ENCODE measurements around the gene CPXM2. TPM values are rescaled to one million over a fixed set of nuclear protein-coding genes. Genes with fewer than 3 reads are reported as not detected.

CPXM2 gene
- total RNA-seq, 1 experiment from 2014 or later = not detected

DNA sequence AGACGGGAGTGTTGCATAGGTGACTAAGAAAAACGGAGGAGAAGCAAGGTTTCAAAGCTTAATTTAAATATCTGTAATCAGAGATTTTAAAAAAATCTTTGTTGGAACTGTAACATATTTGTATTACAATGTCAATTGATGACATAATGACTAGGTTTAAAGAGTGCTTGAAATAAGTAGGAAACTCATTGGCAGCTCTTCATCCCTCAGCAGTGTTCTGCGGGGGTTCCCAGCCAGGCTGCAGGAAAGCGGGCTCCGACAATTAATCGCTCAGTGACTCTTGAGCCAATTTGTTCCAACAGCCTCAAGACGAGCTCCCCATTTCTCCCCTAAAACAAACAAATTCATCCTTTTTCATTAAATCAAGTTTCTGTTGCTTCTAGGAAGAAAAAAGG, 22.6 kb downstream of the CPXM2 start:
- peaks cover 3% of the 10 kb centered on the region; the same call in 1 of the 2 replicates for H3K4me1 ChIP-seq (ENCODE audit: control insufficient read depth, insufficient read depth, low read length)
- H3K9me3 ChIP-seq (ENCODE audit: control insufficient read depth, insufficient read depth, low read depth, low read length) = no peaks in the 10 kb centered on the region
- intact Hi-C loops (cut with micrococcal nuclease; ENCODE audit: unreplicated experiment) = no loop called here
- ATAC-seq = no peak
- DNase-seq (ENCODE audit: low read depth, low spot score) = no peak
- TF ChIP-seq, protein P1, sequence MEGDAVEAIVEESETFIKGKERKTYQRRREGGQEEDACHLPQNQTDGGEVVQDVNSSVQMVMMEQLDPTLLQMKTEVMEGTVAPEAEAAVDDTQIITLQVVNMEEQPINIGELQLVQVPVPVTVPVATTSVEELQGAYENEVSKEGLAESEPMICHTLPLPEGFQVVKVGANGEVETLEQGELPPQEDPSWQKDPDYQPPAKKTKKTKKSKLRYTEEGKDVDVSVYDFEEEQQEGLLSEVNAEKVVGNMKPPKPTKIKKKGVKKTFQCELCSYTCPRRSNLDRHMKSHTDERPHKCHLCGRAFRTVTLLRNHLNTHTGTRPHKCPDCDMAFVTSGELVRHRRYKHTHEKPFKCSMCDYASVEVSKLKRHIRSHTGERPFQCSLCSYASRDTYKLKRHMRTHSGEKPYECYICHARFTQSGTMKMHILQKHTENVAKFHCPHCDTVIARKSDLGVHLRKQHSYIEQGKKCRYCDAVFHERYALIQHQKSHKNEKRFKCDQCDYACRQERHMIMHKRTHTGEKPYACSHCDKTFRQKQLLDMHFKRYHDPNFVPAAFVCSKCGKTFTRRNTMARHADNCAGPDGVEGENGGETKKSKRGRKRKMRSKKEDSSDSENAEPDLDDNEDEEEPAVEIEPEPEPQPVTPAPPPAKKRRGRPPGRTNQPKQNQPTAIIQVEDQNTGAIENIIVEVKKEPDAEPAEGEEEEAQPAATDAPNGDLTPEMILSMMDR (IDR thresholded peaks at IDR 0.05) = no peak
- CTCF ChIA-PET = no interaction called here
- in situ Hi-C loops (cut with HindIII; ENCODE audit: low pct_unique_long_range_greater_than_20kb, low sequenced_read_pairs) = no loop called here
- POLR2A ChIA-PET = no interaction called here
- peaks cover 3% of the 10 kb centered on the region; the same call in 1 of the 2 replicates for H3K27me3 ChIP-seq (ENCODE audit: control insufficient read depth, insufficient read depth, low read length)
- no TSS peak for BruUV-seq (replicated peaks)
- no peak overlapping the region for H3K4me3 ChIP-seq (ENCODE audit: low read depth in 2 of 2, low read length in 2 of 2)
- no peak overlapping the region for H3K27ac ChIP-seq (ENCODE audit: low read length)
- H3K36me3 ChIP-seq (ENCODE audit: control insufficient read depth, insufficient read depth, low read length) = no peaks in the 10 kb centered on the region

DNA sequence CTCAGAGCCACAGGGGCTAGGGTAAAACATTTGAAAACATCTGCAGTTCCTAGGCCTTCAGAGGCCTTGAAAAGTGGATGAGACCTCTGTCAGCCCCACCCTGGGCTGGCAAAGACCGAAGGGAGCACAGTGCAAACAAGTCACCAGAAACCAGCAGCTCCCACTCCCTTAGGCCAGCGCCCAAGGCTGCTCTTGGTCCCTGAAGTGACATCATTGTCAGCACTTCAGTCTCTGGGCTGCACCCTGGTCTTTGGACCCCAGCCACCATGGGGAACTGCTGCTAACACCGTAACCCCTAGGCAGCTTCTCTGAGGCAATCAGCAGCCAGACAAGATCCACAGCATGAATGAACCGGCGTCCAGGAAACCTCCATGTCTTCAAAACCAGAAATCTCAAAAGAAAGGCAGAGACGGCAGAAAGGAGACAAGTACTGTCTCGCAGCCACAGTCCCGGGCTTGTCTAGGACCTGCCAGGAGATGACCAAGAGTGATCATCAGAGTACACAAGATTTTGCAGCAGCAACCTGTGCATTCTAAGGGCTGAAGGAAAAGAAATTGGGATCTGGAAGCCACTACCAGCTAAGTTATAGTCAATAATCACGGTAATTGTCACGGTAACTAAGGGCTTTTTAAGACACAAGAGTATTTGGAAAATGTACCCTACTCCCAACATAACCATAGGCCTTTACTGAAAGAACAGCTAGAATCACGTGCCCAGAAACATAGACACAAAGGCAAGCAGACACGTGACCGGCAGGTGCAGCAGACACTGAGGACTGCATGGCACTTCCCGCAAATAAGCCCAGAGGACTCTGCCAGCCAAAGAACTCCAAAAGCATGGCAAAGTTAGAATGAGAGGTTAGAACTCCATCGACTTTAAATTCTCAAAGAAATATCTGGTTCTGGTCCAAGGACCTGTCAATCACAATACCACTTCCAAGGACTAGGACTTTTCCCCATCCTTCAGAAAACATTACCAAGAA, 23.3 kb downstream of the CPXM2 start:
- H3K4me3 ChIP-seq (ENCODE audit: low read depth in 2 of 2, low read length in 2 of 2) = no peak overlapping the region
- H3K4me1 ChIP-seq (ENCODE audit: control insufficient read depth, insufficient read depth, low read length) = peaks cover 3% of the 10 kb centered on the region; the same call in 1 of the 2 replicates
- in situ Hi-C loops (cut with HindIII; ENCODE audit: low pct_unique_long_range_greater_than_20kb, low sequenced_read_pairs) = no loop called here
- H3K36me3 ChIP-seq (ENCODE audit: control insufficient read depth, insufficient read depth, low read length) = no peaks in the 10 kb centered on the region
- no peaks in the 10 kb centered on the region for H3K9me3 ChIP-seq (ENCODE audit: control insufficient read depth, insufficient read depth, low read depth, low read length)
- intact Hi-C loops (cut with micrococcal nuclease; ENCODE audit: unreplicated experiment) = no loop called here
- TF ChIP-seq SIN3A (IDR thresholded peaks at IDR 0.05; ENCODE audit: borderline replicate concordance, insufficient read depth, low read depth, low read length) (no peak), TCF7L2 (IDR thresholded peaks at IDR 0.05; ENCODE audit: low read depth, low read length) (no peak)
- no peak for DNase-seq (ENCODE audit: low read depth, low spot score)
- no peak for ATAC-seq
- no TSS peak for BruUV-seq (replicated peaks)
- H3K27ac ChIP-seq (ENCODE audit: low read length) = no peak overlapping the region
- peaks cover 3% of the 10 kb centered on the region; the same call in 1 of the 2 replicates for H3K27me3 ChIP-seq (ENCODE audit: control insufficient read depth, insufficient read depth, low read length)
- POLR2A ChIA-PET = no interaction called here
- CTCF ChIA-PET = no interaction called here

DNA sequence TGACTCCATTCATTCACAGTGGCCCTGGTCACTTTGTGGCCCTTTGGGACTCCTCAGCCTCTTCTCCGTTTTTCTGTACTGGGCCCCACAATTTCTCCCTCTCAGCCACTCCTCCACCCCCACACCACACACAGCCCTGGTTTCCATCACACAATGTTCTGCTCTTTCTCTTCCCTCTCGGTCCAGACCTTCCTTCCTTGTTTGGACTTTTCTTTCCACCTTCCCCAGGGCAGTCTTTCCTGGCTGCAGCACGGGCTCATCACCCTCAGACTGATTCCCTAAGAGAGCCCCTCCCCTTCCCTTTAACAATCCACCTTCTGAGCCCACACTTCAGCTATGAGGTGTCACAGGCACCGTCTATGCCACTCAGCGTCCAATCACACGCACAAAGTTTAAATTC, 25.7 kb downstream of the CPXM2 start:
- POLR2A ChIA-PET = no interaction called here
- TF ChIP-seq POLR2AphosphoS5 (IDR thresholded peaks at IDR 0.05; ENCODE audit: low read depth, low read length) = no peak
- no peak for TF ChIP-seq TCF7L2 (IDR thresholded peaks at IDR 0.05; ENCODE audit: low read depth, low read length)
- TF ChIP-seq, protein P1 (IDR thresholded peaks at IDR 0.05) = no peak
- TF ChIP-seq, protein P2, sequence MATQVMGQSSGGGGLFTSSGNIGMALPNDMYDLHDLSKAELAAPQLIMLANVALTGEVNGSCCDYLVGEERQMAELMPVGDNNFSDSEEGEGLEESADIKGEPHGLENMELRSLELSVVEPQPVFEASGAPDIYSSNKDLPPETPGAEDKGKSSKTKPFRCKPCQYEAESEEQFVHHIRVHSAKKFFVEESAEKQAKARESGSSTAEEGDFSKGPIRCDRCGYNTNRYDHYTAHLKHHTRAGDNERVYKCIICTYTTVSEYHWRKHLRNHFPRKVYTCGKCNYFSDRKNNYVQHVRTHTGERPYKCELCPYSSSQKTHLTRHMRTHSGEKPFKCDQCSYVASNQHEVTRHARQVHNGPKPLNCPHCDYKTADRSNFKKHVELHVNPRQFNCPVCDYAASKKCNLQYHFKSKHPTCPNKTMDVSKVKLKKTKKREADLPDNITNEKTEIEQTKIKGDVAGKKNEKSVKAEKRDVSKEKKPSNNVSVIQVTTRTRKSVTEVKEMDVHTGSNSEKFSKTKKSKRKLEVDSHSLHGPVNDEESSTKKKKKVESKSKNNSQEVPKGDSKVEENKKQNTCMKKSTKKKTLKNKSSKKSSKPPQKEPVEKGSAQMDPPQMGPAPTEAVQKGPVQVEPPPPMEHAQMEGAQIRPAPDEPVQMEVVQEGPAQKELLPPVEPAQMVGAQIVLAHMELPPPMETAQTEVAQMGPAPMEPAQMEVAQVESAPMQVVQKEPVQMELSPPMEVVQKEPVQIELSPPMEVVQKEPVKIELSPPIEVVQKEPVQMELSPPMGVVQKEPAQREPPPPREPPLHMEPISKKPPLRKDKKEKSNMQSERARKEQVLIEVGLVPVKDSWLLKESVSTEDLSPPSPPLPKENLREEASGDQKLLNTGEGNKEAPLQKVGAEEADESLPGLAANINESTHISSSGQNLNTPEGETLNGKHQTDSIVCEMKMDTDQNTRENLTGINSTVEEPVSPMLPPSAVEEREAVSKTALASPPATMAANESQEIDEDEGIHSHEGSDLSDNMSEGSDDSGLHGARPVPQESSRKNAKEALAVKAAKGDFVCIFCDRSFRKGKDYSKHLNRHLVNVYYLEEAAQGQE (IDR thresholded peaks at IDR 0.05; ENCODE audit: insufficient read depth in 1 of 2, low read depth in 2 of 2, low read length in 1 of 2) = no peak
- no peak for TF ChIP-seq SIN3A (IDR thresholded peaks at IDR 0.05; ENCODE audit: borderline replicate concordance, insufficient read depth, low read depth, low read length)
- CTCF ChIA-PET = interaction anchor here (0.6 kb wide), 2 partner anchors 265 to 290 kb away, joined by 3 to 4 read pairs; no protein-coding TSS in a partner anchor
- no peaks in the 10 kb centered on the region for H3K36me3 ChIP-seq (ENCODE audit: control insufficient read depth, insufficient read depth, low read length)
- in situ Hi-C loops (cut with HindIII; ENCODE audit: low pct_unique_long_range_greater_than_20kb, low sequenced_read_pairs) (no loop called here), intact Hi-C loops (cut with micrococcal nuclease; ENCODE audit: unreplicated experiment) (no loop called here)
- no peaks in the 10 kb centered on the region for H3K9me3 ChIP-seq (ENCODE audit: control insufficient read depth, insufficient read depth, low read depth, low read length)
- H3K4me1 ChIP-seq (ENCODE audit: control insufficient read depth, insufficient read depth, low read length) = peaks cover 3% of the 10 kb centered on the region; the same call in 1 of the 2 replicates
- DNase-seq (ENCODE audit: low read depth, low spot score) (no peak), ATAC-seq (no peak)
- no peaks in the 10 kb centered on the region; the same call in 1 of the 2 replicates for H3K27me3 ChIP-seq (ENCODE audit: control insufficient read depth, insufficient read depth, low read length)
- H3K4me3 ChIP-seq (ENCODE audit: low read depth in 2 of 2, low read length in 2 of 2) = no peak overlapping the region
- H3K27ac ChIP-seq (ENCODE audit: low read length) = no peak overlapping the region; the same call in 1 of the 2 replicates
- no TSS peak for BruUV-seq (replicated peaks)

Data from Panc1 (cell line).